ENCODE data around the gene MADCAM1.

MADCAM1 gene

DNA sequence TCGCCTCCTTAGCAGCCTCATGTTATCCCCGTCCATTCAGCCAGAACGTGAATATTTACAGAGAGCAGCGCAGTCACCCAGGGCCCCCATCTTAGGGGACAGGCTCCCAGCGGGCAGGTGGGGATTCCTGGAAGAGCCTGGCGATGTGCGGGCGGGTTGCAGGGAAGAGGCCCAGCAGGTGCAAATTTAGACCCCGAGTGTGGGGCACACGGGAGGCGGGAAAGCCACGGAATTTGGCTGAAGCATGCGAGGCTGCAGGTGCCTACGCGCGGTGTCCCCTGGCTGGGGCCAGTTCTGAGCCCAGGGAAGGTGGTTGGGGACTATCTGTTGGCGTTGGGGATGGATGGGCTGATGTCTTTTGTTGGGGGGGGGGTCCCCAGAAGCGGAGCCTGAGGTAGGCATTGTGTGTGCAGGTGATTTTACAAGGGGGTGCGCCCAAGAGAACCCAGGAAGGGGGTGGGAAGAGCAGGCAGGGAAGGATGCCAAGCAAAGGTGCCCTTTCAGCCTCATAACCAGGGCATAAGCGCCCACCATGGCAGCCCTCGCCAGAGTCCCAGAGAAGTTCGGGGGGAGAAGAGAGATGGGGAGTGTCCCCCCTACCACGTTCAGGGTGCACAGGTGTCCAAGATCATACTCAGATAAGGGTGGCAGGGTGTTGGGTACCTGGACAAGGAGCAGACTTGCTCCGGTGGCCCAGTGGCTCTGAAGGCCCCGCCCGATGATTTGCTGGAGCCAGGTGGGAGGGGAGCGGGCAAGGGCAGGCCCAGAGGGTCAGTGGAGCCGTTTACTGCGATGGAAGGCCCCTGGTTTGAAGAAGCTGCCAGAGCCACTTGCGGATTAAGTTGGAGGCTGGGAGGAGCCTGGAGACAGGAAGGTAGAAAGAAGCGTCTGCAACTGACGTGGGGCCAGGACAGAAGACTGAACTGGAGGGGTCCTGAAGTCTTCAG, 12.2 kb downstream of the MADCAM1 start:
- no peak for TF ChIP-seq FOXP2 (optimal IDR thresholded peaks at IDR 0.05; ENCODE audit: borderline replicate concordance, extremely low read depth, extremely low read length, insufficient read depth)
- no peak for TF ChIP-seq POLR2AphosphoS5 (IDR thresholded peaks at IDR 0.05; ENCODE audit: low read depth, low read length)
- TF ChIP-seq, protein P1, sequence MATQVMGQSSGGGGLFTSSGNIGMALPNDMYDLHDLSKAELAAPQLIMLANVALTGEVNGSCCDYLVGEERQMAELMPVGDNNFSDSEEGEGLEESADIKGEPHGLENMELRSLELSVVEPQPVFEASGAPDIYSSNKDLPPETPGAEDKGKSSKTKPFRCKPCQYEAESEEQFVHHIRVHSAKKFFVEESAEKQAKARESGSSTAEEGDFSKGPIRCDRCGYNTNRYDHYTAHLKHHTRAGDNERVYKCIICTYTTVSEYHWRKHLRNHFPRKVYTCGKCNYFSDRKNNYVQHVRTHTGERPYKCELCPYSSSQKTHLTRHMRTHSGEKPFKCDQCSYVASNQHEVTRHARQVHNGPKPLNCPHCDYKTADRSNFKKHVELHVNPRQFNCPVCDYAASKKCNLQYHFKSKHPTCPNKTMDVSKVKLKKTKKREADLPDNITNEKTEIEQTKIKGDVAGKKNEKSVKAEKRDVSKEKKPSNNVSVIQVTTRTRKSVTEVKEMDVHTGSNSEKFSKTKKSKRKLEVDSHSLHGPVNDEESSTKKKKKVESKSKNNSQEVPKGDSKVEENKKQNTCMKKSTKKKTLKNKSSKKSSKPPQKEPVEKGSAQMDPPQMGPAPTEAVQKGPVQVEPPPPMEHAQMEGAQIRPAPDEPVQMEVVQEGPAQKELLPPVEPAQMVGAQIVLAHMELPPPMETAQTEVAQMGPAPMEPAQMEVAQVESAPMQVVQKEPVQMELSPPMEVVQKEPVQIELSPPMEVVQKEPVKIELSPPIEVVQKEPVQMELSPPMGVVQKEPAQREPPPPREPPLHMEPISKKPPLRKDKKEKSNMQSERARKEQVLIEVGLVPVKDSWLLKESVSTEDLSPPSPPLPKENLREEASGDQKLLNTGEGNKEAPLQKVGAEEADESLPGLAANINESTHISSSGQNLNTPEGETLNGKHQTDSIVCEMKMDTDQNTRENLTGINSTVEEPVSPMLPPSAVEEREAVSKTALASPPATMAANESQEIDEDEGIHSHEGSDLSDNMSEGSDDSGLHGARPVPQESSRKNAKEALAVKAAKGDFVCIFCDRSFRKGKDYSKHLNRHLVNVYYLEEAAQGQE (IDR thresholded peaks at IDR 0.05; ENCODE audit: insufficient read depth in 1 of 2, low read depth in 2 of 2, low read length in 2 of 2) = no peak
- no peak for TF ChIP-seq SIN3A (IDR thresholded peaks at IDR 0.05; ENCODE audit: borderline replicate concordance, insufficient read depth, low read length)

DNA sequence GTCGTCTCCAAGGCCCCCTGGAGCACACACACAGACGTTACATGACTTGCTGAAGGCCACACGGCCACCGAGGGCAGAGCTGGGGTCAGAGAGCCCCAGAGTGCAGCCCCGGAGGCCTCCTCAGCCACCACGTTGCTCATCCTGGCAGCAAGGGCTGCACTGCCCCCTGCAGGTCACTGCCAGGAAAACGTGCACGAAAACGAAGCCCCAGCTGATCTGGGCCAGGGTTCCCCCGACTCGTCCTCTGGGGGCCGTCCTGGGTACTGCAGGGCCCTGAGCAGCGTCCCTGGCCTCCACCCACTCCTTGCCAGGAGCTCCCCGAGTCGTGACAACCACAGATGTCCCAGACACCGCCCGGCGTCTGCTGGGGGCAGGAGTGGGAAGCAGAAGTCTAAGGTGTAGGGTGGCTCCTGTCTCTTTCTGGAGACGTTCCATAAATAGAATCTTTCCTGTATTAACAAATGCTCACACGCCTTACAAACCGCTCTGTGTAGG, 14.4 kb downstream of the MADCAM1 start:
- TF ChIP-seq, protein P1 (IDR thresholded peaks at IDR 0.05; ENCODE audit: insufficient read depth in 1 of 2, low read depth in 2 of 2, low read length in 2 of 2) = peak in 1 of 2 experiments; percentile 15; a peak in 1 of 4 replicates
- no peak for TF ChIP-seq POLR2AphosphoS5 (IDR thresholded peaks at IDR 0.05; ENCODE audit: low read depth, low read length)

DNA sequence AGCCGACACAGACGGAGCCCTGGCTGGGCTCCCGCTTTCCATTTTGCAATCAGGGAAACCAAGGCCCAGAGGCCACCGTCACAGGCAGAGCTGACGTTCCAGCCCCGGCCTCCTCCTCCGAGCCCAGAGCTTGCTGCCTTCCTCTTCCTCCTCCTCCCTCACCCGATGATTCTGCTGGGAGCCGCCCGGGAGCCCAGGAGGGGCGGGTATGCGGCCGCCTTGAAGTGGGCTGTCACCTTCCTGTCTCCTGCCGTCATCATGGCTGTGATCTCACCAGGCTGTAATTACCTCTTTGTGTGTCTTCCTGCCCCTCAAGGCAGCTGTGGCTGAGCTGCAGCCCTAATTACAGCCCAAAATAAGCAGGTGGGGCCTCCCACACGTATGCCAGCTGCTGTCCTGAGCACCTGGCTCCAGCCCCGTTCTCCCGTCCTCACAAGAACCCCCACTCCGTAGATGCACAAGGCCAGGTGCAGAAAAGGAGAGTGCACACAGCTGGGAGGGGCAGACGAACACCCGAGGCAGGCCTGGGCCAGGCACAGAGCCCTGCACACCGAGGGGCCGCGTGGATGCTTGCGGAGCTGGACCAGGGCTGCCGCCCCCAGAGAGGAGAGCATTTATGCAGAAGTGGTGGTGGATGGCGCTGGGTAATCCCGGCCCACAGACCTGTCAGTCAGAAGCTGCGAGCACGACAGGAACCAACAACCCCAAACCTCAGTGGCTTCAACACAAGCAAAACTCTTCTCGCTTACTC, 15.0 kb downstream of the MADCAM1 start:
- TF ChIP-seq TAF1 (IDR thresholded peaks at IDR 0.05; ENCODE audit: borderline replicate concordance, insufficient read depth, low read length) (no peak; the same call in 1 of the 2 replicates), POLR2AphosphoS5 (IDR thresholded peaks at IDR 0.05; ENCODE audit: low read depth, low read length) (peak; percentile 38; the same call in 1 of the 2 replicates), FOXP2 (optimal IDR thresholded peaks at IDR 0.05; ENCODE audit: borderline replicate concordance, extremely low read depth, extremely low read length, insufficient read depth) (no peak), SIN3A (IDR thresholded peaks at IDR 0.05; ENCODE audit: borderline replicate concordance, insufficient read depth, low read length) (peak; percentile 70; the same call in 1 of the 2 replicates)
- TF ChIP-seq, protein P1 (IDR thresholded peaks at IDR 0.05; ENCODE audit: insufficient read depth in 1 of 2, low read depth in 2 of 2, low read length in 2 of 2) = 0 out of 4 replicates have a peak, but pooled peaks have one; percentile 5 to 35

DNA sequence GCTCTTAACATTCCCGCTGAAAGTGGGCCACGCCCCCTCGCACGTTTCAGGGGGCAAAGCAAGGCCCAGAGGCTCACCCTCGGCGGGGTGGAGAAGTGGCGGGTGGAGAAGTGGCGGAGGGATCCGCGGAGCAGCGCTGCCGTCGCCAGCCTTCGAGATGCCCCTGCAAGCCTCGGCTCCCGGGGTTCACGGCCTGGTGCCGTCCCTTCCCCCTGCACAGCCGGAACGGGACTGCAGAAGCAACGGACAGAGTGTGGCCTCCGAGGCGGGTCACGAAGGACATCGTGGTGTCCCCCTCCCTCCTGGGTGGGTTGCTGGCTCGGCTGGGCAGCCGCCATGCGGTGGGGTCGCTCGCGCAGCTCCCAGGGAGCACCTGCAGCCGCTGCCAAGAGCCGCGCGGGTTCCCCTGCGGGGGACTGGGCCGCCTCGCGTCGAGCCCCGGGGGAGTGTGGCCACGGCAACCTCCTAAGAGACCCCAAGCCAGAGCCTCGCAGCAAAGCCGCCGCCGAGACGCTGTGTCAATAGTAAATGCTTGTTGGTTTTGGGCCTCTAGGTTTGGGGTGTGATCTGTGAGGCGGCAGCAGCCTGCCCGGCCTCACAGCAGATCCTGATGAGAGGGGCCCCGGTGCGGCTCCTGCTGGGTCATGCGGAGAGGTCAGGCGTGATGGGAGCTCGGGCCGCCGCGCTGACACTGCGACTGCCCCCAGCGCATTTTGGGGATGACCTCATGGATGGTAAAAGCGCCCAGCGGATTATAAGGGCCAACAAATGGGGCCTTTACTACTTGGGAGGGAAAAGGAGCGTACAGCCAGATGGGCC, 16.5 kb downstream of the MADCAM1 start:
- no peak for TF ChIP-seq SIN3A (IDR thresholded peaks at IDR 0.05; ENCODE audit: borderline replicate concordance, insufficient read depth, low read length)
- TF ChIP-seq POLR2AphosphoS5 (IDR thresholded peaks at IDR 0.05; ENCODE audit: low read depth, low read length) = no peak
- no peak for TF ChIP-seq FOXP2 (optimal IDR thresholded peaks at IDR 0.05; ENCODE audit: borderline replicate concordance, extremely low read depth, extremely low read length, insufficient read depth)
- no peak for TF ChIP-seq TAF1 (IDR thresholded peaks at IDR 0.05; ENCODE audit: borderline replicate concordance, insufficient read depth, low read length)
- TF ChIP-seq, protein P1 (IDR thresholded peaks at IDR 0.05; ENCODE audit: insufficient read depth in 1 of 2, low read depth in 2 of 2, low read length in 2 of 2) = no peak

Measured in PFSK-1 (cell line).